A549 (cell line): Measurements from ENCODE around the gene HRH4.

ENCODE experiments used
- EP300 ChIP-seq, 2 experiments: fragments of >200 bp; sonication (Bioruptor Twin); formaldehyde crosslinking; IDR thresholded peaks; 2 replicates in 1 of 2; 3 replicates in 1 of 2; pipeline ENCODE4 v1.6.1; 2016 to 2017
- HEYL ChIP-seq: fragments of 250-450 bp; sonication (Bioruptor Pico); IDR thresholded peaks from 2 replicates; pipeline ENCODE4 v1.8.0; 2021; ENCODE audit warnings: mild to moderate bottlenecking, moderate library complexity
- KDM1A ChIP-seq: fragments of 200-600 bp; sonication (generic); IDR thresholded peaks from 2 replicates; pipeline ENCODE4 v1.6.1; 2016; ENCODE audit warnings: low read depth, mild to moderate bottlenecking
- KDM5A ChIP-seq: fragments of 200-600 bp; sonication (generic); IDR thresholded peaks from 2 replicates; pipeline ENCODE4 v1.6.1; 2016; ENCODE audit warnings: antibody characterized with exemption, mild to moderate bottlenecking
- PHF8 ChIP-seq: fragments of 200-600 bp; sonication (generic); IDR thresholded peaks from 2 replicates; pipeline ENCODE4 v1.6.1; 2016; ENCODE audit warnings: low read depth, mild to moderate bottlenecking, antibody characterized with exemption, moderate library complexity, borderline replicate concordance
- SMC3 ChIP-seq: fragments of >200 bp; sonication (Bioruptor Twin); formaldehyde crosslinking; IDR thresholded peaks from 3 replicates; pipeline ENCODE4 v1.6.1; 2018; ENCODE audit warnings: inconsistent platforms
- SREBF2 ChIP-seq: fragments of 450-650 bp; IDR thresholded peaks from 2 replicates; pipeline ENCODE4 v1.6.1; 2014; ENCODE audit warnings: mild to moderate bottlenecking, moderate library complexity
- TF ChIP-seq, protein P1 (sequence below): fragments of >200 bp; sonication (Bioruptor Twin); formaldehyde crosslinking; IDR thresholded peaks from 3 replicates; pipeline ENCODE4 v1.5.1; 2016

DNA sequence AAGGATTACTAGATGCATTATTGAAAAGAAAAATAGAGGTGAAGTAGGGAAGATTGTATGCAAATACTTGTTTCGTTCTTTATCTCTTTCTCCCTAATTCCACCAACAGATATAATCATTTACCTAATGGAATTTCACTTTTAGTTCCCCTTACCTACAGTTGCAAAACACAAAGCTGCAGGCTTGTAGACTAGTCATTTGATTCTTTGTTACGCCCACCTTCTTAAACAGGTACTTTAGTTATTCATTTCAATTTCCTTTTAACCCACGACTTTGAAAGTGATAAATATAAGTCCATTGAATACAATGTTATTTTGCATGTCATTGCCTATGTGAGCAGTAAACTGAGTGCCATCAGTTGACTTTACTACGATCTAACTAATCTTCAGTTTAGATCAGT is 3.9 kb upstream of the HRH4 start:
- TF ChIP-seq, protein P1, sequence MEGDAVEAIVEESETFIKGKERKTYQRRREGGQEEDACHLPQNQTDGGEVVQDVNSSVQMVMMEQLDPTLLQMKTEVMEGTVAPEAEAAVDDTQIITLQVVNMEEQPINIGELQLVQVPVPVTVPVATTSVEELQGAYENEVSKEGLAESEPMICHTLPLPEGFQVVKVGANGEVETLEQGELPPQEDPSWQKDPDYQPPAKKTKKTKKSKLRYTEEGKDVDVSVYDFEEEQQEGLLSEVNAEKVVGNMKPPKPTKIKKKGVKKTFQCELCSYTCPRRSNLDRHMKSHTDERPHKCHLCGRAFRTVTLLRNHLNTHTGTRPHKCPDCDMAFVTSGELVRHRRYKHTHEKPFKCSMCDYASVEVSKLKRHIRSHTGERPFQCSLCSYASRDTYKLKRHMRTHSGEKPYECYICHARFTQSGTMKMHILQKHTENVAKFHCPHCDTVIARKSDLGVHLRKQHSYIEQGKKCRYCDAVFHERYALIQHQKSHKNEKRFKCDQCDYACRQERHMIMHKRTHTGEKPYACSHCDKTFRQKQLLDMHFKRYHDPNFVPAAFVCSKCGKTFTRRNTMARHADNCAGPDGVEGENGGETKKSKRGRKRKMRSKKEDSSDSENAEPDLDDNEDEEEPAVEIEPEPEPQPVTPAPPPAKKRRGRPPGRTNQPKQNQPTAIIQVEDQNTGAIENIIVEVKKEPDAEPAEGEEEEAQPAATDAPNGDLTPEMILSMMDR = no peak
- no peak for TF ChIP-seq EP300 (IDR thresholded peaks at IDR 0.05)
- TF ChIP-seq KDM5A = no peak
- no peak for TF ChIP-seq SMC3
- TF ChIP-seq PHF8 = no peak
- TF ChIP-seq KDM1A = no peak
- no peak for TF ChIP-seq HEYL
- no peak for TF ChIP-seq SREBF2
